GM18870 (cell line): ENCODE data around the gene SCLY.

Source experiments
- ATAC-seq: cut with Tn5 transposase; IDR thresholded peaks from one replicate; pipeline ENCODE4 v1.9.1; 2021; ENCODE audit warnings: moderate library complexity; ENCODE audit not compliant: unreplicated experiment

SCLY gene

DNA sequence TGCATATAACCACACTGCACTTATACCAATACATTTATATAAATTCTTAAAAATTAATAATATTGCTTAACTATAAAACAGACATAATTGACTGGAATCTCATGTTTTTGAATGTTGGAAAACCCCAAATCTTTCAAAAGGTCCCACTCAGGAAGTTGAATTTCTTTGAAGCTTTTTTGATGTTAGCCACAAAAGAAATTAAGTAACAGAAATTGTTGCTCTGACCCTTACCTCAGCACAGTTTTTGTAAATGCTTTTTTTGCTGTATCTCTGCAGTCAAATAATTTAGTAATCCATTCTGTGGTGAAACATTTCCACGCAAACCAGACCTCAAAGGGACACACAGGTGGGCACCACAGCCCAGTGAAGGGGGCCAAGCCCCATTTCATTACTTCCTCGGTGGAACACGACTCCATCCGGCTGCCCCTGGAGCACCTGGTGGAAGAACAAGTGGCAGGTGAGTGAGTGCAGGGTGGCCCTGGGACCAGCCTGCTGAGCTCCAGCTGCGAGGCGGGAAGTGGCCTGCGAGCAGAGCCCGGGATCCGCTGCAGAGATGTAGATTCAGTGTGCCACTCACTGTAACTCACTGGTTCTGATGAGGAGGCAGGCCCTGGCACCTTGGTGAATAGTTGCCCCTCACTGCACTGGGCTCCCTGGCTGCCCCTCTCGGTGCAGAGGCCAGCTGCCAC, 8.4 kb downstream of the SCLY start:
- no peak for ATAC-seq

- no peak for ATAC-seq
Observed at GRCh38 chr2:238069877-238070276, 9.1 kb downstream of the SCLY start.

- no peak for ATAC-seq
Observed at GRCh38 chr2:238075397-238075796, 14.6 kb downstream of the SCLY start.

- no peak for ATAC-seq
Observed at GRCh38 chr2:238077292-238077691, 16.5 kb downstream of the SCLY start.

DNA sequence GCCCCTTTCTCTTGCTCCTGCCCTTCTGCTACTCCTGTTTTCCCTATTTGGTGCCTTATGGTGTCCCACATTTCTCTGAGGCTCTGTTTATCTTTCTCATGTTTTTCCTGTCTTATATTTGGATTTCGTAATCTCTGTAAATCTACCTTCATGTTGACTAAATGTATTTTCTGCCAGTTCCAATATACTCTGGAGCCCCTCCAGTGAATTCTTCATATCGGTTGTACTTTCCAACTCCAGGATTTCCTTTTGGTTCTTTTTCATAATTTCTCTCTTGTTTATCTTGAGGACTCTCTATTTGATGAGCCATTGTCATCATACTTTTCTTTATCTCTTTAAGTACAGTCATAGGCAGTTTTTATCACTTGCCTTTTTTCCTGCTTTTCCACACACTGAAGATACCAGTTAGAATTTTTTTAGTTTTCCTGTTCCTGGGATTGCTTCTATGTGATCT, 19.1 kb downstream of the SCLY start:
- no peak for ATAC-seq

- ATAC-seq: no peak
Observed at GRCh38 chr2:238080518-238080917, 19.7 kb downstream of the SCLY start.

DNA sequence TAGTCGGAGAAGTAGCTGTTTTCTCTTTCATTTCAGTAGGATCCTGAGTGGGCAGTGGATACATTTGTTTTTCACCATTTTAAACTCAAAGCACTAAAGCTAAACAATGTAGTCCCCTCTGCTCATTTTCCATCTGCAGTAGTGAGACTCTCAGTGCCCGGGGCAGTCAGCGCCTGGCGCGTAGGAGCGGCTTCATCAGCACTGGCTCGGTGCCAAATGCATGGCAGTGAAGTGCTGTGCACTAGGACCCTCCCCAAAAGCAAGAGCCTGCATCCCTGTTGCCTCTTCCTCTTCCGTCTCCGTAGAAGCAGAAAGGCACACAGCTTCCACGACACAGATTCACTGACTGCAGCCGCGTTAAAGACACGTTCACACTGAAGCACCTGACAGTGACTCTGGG, 20.3 kb downstream of the SCLY start:
- no peak for ATAC-seq

DNA sequence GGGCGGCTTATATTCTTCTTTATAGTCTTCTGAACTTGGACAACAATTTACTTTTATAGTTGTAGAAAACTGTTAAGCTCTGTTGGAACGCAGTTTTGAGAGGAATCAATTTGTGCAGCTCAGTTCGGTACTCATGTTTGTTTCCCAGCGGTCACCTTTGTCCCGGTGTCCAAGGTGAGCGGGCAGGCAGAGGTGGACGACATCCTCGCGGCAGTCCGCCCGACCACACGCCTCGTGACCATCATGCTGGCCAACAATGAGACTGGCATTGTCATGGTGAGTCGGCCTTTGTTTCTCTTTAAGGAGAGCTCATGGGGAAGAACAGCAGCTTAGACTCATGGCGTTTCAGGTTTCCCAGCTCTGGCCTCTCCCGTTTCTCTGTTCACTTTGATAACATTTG, 20.8 kb downstream of the SCLY start:
- ATAC-seq: no peak

- ATAC-seq: no peak
Observed at GRCh38 chr2:238082151-238082550, 21.4 kb downstream of the SCLY start.

DNA sequence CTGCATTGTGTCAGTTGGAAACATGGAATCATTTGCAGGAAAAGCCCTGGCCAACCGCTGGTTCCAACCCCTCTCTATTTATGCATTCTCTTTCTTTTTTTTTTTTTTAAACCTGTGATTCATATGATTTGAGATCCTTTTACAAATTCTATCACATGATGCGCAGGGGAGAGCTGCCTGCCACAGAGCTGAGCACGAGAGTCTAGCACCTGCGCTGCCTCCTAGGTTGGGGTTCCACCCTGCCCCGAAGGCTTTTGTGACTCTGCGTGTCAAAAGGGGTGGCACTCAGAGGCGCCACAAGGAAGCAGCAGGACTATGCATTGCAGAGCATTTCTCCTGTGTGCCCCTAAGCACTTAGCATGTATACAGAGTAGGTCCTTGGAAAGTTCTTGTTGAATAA, 22.0 kb downstream of the SCLY start:
- ATAC-seq: no peak

DNA sequence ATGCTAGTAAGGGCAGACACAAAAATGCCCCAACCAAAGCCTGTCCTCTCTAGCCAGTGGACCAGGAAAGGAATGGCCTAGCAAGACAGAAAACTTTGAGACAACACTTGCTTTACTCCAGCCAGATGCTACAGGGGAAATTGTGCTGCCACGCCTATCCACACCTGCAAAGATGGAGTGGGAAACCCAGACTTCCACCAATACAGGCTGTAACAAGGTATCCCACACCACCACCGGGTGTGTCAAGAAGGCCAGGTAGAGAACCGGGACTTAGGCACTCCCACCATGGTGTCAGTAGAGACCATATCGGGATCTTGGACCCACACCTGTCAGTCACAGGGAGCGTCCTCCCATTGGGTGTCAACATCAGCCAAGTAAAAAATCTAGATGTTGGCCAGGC, 23.1 kb downstream of the SCLY start:
- no peak for ATAC-seq

DNA sequence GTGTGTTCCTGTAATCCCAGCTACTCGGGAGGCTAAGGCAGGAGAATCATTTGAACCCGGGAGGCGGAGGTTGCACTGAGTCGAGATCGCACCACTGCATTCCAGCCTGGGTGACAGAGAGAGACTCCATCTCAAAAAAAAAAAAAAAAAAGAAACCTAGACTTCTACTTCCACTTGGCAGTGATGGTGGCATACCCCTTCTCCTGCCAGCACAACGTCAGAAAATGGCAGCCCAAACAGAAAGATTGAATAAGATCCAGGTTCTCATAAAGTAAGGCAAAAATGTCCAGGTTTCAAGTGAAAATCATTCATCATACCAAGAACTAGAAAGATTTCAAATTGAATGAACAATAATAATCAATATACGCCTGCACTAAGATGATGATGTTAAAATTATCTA, 24.0 kb downstream of the SCLY start:
- ATAC-seq: no peak

GRCh38 chr2:238085899-238086298, 25.1 kb downstream of the SCLY start:
- ATAC-seq: no peak

DNA sequence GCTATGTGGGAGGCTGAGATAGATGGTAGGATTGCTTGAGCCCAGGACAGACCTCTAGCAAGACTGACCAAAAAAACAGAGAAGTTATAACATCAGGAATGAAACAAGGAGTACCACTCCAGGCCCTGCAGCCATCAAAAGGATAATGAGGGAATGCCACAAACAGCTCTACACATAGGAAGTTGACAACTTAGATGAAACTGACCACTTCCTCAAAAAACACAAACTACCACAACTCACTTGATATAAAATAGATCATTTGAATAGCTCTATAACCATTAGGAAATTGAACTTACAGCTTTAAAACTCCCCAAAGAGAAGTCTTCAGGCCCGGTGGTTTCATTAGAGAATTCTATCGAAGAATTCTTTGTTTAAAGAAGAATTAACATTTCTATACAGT, 26.4 kb downstream of the SCLY start:
- no peak for ATAC-seq

DNA sequence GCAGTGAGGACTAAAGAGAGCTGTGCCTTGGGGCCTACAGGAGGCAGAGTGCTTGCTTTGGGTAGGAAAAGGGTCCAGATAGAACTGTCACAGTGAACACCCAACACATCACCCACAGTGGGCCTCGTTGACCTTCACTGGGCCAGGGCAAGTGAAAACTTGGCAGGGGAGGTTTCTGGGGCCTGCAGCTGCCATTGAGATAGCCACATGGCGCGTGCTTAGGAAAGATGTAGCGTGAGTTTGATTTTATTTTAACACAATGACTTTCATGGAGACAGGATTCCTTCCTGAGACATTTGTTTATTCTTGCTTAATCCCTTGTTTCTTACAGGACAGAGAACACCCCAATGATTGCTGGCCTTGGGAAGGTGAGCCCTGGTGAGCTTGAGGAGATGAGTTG, 30.1 kb downstream of the SCLY start:
- ATAC-seq: no peak

DNA sequence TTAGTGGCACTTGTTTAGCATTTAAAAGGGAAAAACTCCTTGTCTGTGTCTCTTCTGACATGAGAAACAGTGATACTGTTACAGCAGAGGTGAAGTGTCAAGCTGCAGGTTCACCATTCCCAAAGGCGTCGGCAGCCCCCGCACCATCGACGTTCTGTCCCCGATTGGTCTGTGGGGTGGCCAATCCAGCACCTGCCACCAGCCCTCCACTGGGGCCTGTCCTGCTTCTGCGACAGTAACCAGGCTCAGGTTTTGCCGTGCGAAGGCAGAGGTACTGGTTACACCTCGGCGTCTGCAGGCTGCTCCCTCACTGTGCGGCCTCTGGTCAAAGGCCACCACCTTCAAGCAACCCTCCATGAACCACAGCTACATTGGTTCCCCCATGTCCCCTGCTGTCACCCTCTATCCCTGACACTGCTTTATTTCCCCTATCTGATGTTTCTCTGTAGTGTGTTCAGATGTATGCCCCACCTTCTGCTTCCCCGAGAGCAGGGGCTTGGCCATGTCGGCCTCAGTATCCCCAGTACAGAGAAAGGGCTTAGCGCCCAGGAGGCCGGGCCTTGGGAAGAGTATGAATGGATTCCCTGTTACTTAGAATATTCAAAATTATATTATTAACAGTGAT, 30.7 kb downstream of the SCLY start:
- no peak for ATAC-seq

- no peak for ATAC-seq
Observed at GRCh38 chr2:238092486-238093035, 31.8 kb downstream of the SCLY start.

- ATAC-seq: no peak
Observed at GRCh38 chr2:238093181-238094140, 32.7 kb downstream of the SCLY start.

- ATAC-seq: no peak
Observed at GRCh38 chr2:238094438-238095022, 33.7 kb downstream of the SCLY start.

DNA sequence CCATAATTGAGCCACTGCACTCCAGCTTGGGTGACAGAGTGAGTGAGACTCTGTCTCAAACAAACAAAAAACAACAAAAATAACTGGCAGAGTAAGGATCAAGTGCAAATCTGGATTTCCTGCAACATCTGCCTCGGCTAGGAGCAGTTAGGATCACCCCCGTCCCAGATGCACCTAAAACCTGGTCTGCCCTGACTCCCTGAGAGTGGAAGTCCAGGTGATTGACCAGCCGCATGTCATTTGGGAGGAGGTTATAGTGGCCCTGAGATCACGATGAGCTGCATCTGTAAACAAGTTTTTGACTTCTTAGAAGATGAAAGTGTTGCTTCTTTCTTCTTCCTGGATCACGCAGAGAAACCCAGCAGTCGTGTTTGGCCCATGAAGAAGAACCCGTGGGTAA, 34.3 kb downstream of the SCLY start:
- no peak for ATAC-seq
